Mucosa of rectum (tissue), 2 donors: ENCODE measurements around the gene AHCYL2.

Experiments
- H3K27ac ChIP-seq, 2 donors: one replicate each; pipeline ENCODE4 v1.7.0; 2013; ENCODE audit warnings: inconsistent platforms in 2 of 2, low read depth in 2 of 2, low read length in 2 of 2
- H3K27me3 ChIP-seq, 2 donors: one replicate each; pipeline ENCODE4 v1.7.0; 2013; ENCODE audit warnings: low read length in 2 of 2; ENCODE audit not compliant: control insufficient read depth in 2 of 2, insufficient read depth in 2 of 2
- H3K36me3 ChIP-seq, 2 donors: one replicate each; pipeline ENCODE4 v1.7.0; 2013; ENCODE audit warnings: low read length in 2 of 2; ENCODE audit not compliant: control insufficient read depth in 2 of 2, insufficient read depth in 2 of 2
- H3K4me1 ChIP-seq, 2 donors: one replicate each; pipeline ENCODE4 v1.7.0; 2013; ENCODE audit warnings: low read length in 2 of 2, mild to moderate bottlenecking in 1 of 2; ENCODE audit not compliant: control insufficient read depth in 2 of 2, insufficient read depth in 2 of 2
- H3K4me3 ChIP-seq, 2 donors: one replicate each; pipeline ENCODE4 v1.7.0; 2013; ENCODE audit warnings: low read length in 2 of 2
- H3K9ac ChIP-seq, 2 donors: one replicate each; pipeline ENCODE4 v1.7.0; 2013; ENCODE audit warnings: low read length in 2 of 2, low read depth in 1 of 2, mild to moderate bottlenecking in 1 of 2
- H3K9me3 ChIP-seq, 2 donors: one replicate each; pipeline ENCODE4 v1.7.0; 2013; ENCODE audit warnings: low read length in 2 of 2; ENCODE audit not compliant: control insufficient read depth in 2 of 2
- donor health status: healthy.
- donor health status: Normal muscosa, but diverticular disease.

AHCYL2 gene

GRCh38 chr7:129191272-129191671, 33.6 kb upstream of the AHCYL2 start:
- no peak overlapping the region for H3K27ac ChIP-seq
- H3K9me3 ChIP-seq = no peaks in the 10 kb centered on the region
- H3K36me3 ChIP-seq = no peaks in the 10 kb centered on the region
- H3K4me3 ChIP-seq = no peak overlapping the region
- peaks cover 2 to 3% of the 10 kb centered on the region in 2 donors for H3K4me1 ChIP-seq
- peaks cover 14 to 21% of the 10 kb centered on the region in 2 donors for H3K27me3 ChIP-seq
- no peak overlapping the region for H3K9ac ChIP-seq

- no peak overlapping the region for H3K27ac ChIP-seq
- H3K4me1 ChIP-seq = peaks cover 2 to 3% of the 10 kb centered on the region in 2 donors
- H3K9ac ChIP-seq = no peak overlapping the region
- H3K27me3 ChIP-seq = peaks cover 14 to 18% of the 10 kb centered on the region in 2 donors
- no peaks in the 10 kb centered on the region for H3K9me3 ChIP-seq
- H3K4me3 ChIP-seq = no peak overlapping the region
- no peaks in the 10 kb centered on the region for H3K36me3 ChIP-seq
Measured at GRCh38 chr7:129193892-129194291, 30.9 kb upstream of the AHCYL2 start.

GRCh38 chr7:129197771-129198170, 27.1 kb upstream of the AHCYL2 start:
- no peak overlapping the region for H3K4me3 ChIP-seq
- no peaks in the 10 kb centered on the region for H3K9me3 ChIP-seq
- no peaks in the 10 kb centered on the region for H3K36me3 ChIP-seq
- H3K27me3 ChIP-seq = peaks cover 0 to 3% of the 10 kb centered on the region in 2 donors
- no peak overlapping the region for H3K9ac ChIP-seq
- H3K4me1 ChIP-seq = no peaks in the 10 kb centered on the region
- no peak overlapping the region for H3K27ac ChIP-seq

- Histone ChIP-seq H3K9me3 (no peaks in the 10 kb centered on the region), H3K27ac (no peak overlapping the region), H3K36me3 (no peaks in the 10 kb centered on the region), H3K4me1 (no peaks in the 10 kb centered on the region), H3K4me3 (no peak overlapping the region), H3K9ac (no peak overlapping the region), H3K27me3 (peaks cover 0 to 3% of the 10 kb centered on the region in 2 donors)
Measured at GRCh38 chr7:129199406-129199805, 25.4 kb upstream of the AHCYL2 start.

GRCh38 chr7:129202058-129202777, 22.6 kb upstream of the AHCYL2 start:
- H3K9me3 ChIP-seq = no peaks in the 10 kb centered on the region
- H3K36me3 ChIP-seq = no peaks in the 10 kb centered on the region
- no peaks in the 10 kb centered on the region for H3K4me1 ChIP-seq
- no peak overlapping the region for H3K9ac ChIP-seq
- H3K27me3 ChIP-seq = peaks cover 0 to 3% of the 10 kb centered on the region in 2 donors
- no peak overlapping the region for H3K27ac ChIP-seq
- H3K4me3 ChIP-seq = no peak overlapping the region

GRCh38 chr7:129203050-129203741, 21.6 kb upstream of the AHCYL2 start:
- Histone ChIP-seq H3K27me3 (peaks cover 0 to 3% of the 10 kb centered on the region in 2 donors), H3K36me3 (no peaks in the 10 kb centered on the region), H3K4me1 (no peaks in the 10 kb centered on the region), H3K4me3 (no peak overlapping the region), H3K9ac (no peak overlapping the region), H3K27ac (no peak overlapping the region), H3K9me3 (no peaks in the 10 kb centered on the region)

- Histone ChIP-seq H3K4me1 (no peaks in the 10 kb centered on the region), H3K27ac (no peak overlapping the region), H3K9ac (no peak overlapping the region), H3K4me3 (no peak overlapping the region), H3K27me3 (no peaks in the 10 kb centered on the region), H3K9me3 (no peaks in the 10 kb centered on the region), H3K36me3 (no peaks in the 10 kb centered on the region)
Measured at GRCh38 chr7:129205126-129205818, 19.6 kb upstream of the AHCYL2 start.

- no peaks in the 10 kb centered on the region for H3K4me1 ChIP-seq
- H3K27me3 ChIP-seq = no peaks in the 10 kb centered on the region
- no peaks in the 10 kb centered on the region for H3K36me3 ChIP-seq
- no peak overlapping the region for H3K27ac ChIP-seq
- no peak overlapping the region for H3K4me3 ChIP-seq
- H3K9me3 ChIP-seq = no peaks in the 10 kb centered on the region
- no peak overlapping the region for H3K9ac ChIP-seq
Measured at GRCh38 chr7:129205987-129206785, 18.6 kb upstream of the AHCYL2 start.

GRCh38 chr7:129208667-129209066, 16.2 kb upstream of the AHCYL2 start:
- Histone ChIP-seq H3K27ac (no peak overlapping the region), H3K4me1 (no peaks in the 10 kb centered on the region), H3K36me3 (peaks cover 0 to 2% of the 10 kb centered on the region in 2 donors), H3K4me3 (no peak overlapping the region), H3K27me3 (no peaks in the 10 kb centered on the region), H3K9ac (no peak overlapping the region), H3K9me3 (no peaks in the 10 kb centered on the region)
